GM23338 (cell line): ENCODE data around the gene PBX3.

Source experiments
- CTCF ChIP-seq, 2 experiments: fragments of 200-600 bp in 1 of 2; sonication (generic) in 1 of 2; conservative IDR thresholded peaks; 2 replicates each; pipeline versions ENCODE4 v1.5.1 to v1.6.1; 2016 to 2017; ENCODE audit warnings: antibody characterized with exemption in 2 of 2, low read depth in 2 of 2, mild to moderate bottlenecking in 2 of 2, moderate library complexity in 1 of 2
- POLR2AphosphoS5 ChIP-seq: IDR thresholded peaks from 2 replicates; pipeline ENCODE4 v1.6.1; 2016; ENCODE audit warnings: antibody characterized with exemption, low read depth
- REST ChIP-seq: IDR thresholded peaks from one replicate; pipeline ENCODE4 v1.6.1; 2018; ENCODE audit warnings: antibody characterized with exemption; ENCODE audit not compliant: unreplicated experiment

GRCh38 chr9:125747053-125747764 lies at the start of gene PBX3:
- no peak for TF ChIP-seq CTCF (conservative IDR thresholded peaks at IDR 0.05; ENCODE audit: low read depth in 2 of 2)
- no peak for TF ChIP-seq POLR2AphosphoS5
- no peak for TF ChIP-seq REST
